ENCODE data around the gene BEGAIN.
A peak's percentile ranks its signal among the peaks of the same experiment; 100 is the strongest.

The BEGAIN gene

DNA sequence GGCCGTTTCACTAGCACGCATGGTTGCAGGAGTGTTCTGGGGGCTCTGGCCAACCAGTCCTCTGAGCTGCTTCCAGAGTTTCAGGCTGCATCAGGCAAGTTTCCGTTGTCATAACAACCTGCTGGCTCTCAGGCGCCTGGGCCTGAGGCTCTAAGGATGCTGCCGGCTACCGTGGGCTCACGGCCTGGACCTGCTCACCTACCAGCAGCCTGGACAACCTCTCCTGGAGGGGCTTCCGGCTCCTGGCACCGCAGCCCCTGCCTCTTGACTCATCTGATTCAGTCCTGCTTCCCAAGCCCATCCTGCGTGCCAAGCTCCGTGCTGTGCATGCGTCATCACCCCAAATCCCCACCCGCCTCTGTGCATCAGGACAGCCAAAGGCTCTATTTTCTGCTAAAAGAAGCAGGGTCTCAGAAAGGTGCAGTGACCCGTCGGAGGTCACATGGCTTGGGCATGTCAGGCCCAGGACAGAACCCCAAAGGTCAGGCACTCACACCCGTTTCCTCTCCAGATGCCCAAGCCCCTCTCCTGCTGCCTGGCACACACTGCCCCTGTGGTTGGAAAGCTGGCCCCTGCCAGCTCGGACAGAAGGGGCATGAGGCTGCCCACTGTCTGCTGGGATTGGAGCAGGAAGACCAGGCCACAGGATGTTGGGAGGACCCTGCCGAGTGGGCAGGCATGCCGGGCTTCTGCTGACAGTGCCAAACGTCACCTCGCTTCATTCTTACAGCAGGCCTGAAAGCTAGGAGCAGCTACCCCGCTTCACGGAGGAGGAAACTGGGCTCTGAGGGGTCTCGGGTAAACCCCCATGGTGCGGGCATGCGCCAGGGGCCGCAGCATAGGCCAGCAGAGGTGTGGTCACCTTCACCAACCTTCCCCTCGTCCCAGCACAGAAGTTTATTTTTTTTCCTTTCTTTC is 5.7 kb downstream of the BEGAIN start:
- peak; percentile 5 for DNase-seq

DNA sequence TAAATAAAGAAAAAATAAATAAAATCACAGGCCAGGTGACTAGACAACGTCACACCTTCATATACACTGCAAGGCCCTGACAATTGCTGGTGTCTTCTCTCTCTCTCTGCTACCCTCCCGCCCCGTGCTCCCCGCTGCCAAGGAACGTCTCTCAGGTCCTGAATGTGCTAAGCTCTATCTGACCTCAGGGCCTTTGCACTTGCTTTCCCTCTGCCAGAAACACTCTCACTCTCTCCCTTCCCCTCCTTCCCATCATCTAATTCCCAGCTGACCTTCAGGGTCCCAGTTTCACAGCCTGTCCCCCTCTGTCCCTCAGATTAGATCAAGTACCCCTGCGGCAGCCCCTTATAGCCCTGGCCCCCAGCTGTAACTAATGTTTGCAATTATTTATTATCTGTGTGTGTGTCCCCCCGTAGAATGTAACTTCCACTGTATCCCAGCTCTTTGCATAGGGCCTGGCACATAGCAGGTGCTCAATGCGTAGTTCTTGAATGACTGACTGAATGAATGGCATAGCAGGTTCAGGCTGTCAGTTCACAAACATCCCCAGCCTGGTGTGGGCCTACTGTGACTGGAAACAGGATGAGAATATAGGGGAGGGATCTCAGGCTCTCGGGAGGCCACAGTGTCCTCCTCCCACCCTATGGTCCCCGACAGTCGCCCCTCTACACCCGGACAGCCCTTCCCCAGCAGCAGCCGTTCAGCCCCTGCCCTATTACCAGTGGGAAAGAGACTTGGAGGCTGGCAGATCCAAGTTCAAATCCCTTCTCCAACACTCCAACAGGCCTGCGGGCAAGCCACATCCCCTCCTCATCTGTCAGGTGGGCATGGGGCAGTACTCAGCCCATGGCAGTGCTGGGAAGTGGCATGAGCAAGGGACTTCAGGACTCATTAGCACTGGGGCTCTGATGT is 6.6 kb downstream of the BEGAIN start:
- peak; percentile 6 for DNase-seq

DNA sequence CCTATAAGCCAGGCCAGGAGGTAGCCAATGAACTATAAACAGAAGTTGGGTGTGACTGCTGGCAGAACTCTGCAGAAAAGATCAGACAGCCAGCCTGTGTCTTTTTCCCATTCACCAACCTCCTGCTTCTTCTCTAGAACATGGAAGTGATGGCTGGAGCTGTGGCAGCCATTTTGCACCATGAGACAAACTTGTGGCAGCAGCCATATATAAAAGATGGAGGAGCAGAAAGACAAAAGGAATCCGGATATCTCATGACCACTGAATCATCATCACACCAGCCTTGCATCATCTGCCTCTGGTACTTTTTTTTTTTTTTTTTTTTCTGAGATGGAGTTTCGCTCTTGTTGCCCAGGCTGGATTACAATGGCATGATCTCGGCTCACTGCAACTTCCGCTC is 8.7 kb downstream of the BEGAIN start:
- DNase-seq: no peak

DNA sequence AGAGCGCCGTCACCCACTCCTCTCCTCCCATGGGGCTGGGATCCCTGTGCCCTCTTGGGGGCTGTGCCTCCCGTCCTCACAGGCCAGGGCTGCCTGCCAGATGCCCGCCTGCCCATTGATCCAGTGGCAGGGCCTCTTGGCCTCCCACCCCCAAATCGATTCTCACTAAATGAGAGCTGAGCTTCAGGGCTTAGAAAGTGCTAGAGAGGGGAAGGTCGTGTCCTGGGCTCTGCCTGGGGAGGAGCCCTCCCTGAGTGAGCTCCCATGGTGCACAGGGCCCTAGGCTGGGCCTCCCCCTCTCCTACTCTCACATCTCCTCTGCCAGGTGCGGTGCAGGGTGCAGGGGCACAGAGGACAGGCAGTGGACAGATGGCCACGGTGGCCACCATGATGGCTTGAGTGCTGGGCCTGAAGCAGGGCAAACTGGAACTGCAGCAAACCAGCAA is 9.2 kb downstream of the BEGAIN start:
- peak; percentile 6 for DNase-seq

DNA sequence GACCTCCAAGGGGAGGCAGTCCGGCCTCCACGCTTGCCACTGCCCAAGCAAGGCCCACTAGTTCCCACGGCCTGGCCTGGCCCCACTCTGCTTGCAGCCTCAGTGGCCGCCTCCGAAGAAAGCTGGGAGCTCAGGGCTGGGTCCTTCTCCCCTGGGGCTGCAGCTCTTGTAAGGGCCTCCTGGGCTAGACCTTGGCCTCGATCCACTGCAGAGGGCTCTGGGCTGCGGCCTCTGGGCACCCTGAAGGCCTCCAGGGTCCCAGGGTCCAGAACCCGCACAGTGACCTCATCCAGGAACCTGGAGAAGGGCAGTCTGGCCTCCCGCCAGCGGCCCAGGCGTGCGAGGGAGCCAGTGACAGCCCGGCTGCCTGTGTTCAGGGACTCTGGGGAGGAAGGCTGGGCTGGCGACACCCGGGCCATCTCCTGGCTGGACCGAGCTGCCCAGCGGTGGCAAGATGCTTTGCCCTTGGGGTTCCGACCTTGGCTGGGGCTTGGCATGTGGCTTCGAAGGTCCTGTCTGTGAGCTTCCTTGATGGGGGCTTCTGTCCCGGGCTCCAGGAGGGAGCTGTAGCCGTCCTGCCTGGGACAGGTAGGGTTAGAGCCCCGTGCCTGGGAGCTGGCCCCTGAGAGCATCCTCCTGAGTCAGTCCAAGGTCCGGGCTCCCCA is 9.8 kb downstream of the BEGAIN start:
- no peak for DNase-seq

DNA sequence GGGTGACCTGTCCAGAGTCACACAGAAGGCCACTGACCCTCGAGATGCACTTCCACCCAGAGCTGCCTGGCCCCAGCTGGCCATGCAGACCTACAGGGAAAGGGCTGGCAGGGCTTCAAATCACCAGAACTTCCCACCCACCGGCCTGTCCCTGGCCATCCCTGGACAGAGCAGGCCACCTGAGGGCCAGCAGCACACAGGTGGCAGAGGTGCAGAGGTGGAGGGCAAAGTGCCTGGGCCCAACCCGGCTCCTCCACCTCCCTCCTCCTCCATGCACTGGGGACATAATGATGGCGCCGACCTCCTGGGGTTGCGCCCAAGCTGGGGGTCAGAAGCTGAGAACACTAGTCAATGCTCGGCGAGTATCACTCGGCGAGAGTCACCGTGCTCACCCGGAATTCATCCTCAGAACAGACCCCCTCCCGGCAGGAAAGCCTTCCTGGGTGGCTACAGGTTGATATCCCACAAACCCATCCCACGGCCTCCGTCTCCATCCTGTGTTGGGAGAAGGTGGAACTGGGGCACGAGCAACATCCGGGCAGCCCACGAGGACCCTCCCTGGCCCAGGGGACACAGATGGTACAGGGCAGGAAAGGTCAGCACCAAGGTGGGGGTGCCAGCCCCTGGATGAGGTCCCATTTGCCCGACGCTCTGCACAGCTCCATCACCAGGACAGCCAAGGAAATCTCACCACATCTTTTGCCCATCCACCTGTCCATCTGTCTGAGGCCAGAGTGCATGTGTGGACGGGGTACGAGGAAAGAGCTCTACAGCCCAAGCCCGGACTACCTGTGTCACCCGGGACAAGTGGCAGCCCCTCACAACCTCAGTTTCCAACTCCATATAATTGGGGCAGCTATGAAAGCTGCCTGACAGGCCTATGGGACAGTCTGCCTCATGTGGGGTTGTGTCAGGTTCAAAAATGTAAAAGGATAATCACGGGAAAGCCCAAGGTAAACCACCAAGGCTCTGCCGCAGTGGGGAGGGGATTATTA is 10.8 kb downstream of the BEGAIN start:
- DNase-seq: no peak

DNA sequence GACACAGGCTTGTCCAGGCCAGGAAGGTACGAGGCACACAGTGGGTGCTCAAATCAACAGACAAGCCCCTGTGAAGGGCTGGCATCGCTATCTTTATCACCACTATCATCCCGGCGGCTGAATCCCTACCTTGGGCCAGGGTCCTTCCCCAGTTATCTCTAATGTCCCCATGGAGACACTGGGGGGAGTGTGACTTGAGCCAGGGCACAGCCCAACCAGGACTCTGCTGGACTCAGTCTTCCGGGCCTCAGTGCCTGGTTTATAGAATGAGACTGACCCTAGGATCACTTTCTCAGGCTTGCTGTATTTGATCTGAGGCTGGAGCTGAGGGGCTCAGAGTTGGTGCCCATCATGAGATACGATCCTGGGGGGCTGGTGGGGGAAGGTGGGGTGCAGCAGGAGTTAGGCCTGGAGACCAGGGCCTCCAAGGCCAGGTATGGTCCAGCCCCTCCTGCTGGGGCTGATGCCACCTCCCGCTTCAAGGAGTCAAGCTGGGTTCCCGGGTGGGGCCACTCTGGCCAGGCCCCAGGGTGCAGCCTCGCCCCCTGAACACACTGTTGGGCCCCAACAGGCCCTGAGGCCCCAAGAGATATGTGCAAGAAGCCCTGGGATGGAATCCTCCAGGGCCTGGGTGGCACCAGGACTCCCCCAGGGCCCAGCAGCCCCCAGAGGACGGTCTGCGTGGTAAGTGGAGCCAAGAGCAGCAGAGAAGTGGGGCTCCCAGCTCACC is 11.8 kb downstream of the BEGAIN start:
- no peak for DNase-seq

DNA sequence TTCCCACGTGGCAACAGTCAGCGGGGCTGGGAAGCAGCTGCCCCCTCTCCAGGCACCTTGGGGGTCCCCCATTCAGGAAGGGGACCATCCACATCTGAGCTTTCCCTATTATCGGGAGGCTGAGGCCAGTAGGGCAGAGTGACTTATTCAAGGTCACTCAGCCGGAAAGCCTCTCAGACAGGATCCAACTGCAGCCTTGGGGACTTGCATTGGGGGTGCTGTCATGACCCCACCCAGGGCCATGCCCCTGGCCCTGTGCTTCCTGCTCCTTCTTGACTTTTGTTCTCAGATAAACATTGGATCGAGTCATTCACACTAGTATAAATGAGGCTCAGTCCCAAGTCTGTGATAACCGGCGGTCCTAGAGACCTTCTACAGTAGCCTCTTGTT is 12.6 kb downstream of the BEGAIN start:
- no peak for DNase-seq

DNA sequence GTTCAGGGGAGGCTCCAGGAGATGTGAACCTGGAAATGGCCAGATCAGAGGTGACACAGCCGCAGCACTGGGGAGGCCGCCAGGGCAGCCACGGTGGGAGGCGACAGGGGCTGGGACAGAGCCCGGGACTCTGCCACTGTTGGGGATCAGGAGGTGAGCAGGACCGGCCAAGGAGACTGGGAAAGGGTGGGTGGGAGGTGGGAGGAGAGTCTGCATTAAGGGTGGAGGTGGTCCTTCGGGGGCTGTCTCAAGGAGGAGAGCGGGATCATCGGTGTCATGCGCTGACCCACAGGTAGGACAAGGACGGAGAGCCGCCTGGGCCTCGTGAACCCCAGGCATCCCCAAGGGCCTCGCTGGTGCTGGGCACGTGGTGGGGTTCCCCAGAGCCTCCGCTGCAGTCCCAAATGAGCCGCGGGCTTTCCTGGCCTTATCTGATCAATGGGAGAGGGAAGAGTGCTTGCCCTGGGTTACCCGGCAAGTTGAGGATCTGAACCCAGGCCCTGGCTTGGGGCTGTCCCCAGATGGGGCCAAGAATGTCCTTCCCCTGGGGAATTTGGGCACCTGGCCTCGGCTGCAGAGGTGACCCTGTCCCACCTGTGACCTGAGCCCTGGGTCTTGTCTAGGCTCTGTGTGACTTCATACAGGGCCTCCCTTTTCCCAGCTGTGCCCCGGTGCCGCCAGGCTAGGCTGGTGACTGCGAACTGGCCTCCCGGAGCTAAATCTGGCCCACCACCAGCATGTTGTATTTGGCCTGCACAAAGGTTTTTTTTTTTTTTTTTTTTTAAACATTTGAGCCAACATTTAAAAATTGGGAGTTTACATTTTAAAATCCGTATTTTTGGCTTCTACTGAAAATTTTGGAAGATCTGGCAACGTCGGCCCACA is 13.2 kb downstream of the BEGAIN start:
- DNase-seq: no peak

DNA sequence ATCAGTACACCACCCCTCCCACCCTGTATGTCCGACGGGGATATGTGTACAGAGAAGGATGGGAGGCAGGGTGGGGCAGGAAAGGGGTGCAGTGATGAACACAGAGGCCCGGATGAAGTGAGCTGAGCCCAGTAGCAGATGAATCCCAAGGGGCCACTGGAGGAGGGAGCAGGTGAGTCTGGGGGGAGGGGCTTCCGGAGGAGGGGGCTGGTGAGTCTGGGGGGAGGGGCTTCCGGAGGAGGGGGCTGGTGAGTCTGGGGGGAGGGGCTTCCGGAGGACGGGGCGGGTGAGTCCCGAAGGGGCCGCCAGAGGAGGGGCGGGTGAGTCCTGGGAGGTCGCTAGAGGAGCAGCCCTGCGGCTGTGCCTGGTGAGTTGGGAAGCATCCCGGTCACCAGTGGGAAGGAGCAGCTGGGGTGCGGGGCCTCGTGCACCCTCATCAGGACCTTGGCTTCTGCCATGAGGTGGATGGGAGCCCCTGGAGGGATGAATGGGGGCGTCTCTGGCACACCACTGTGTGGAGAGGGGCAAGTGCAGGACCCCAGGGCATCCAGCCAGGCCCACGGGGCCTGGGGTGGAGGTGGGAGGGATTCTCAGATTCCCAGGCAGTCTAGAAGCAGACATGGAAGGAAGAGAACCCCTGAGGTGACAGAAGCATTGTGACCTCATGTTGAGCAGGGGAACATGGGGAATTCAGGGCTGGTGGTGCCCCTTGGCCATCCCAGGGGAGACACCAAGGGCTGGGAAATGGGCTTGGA is 14.0 kb downstream of the BEGAIN start:
- DNase-seq: no peak

DNA sequence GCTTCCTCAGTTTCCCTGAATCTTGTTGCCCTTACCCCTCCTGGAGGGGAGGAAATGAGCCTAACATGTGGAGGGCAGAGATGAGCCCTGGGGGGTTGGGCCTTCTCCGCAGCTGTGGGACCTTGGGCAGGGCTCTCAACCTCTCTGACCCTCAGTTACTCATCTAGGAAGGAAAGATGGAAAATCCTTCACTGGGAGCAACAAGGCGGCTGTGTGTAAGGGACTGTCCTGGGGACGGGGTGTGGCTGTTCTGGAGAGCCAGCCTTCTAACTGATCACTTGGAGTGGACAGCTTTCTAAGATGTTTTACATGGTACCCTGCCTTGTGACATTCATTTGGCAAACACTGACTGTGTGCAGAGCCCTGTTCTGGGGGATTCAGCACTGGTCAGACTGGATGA is 14.7 kb downstream of the BEGAIN start:
- no peak for DNase-seq

DNA sequence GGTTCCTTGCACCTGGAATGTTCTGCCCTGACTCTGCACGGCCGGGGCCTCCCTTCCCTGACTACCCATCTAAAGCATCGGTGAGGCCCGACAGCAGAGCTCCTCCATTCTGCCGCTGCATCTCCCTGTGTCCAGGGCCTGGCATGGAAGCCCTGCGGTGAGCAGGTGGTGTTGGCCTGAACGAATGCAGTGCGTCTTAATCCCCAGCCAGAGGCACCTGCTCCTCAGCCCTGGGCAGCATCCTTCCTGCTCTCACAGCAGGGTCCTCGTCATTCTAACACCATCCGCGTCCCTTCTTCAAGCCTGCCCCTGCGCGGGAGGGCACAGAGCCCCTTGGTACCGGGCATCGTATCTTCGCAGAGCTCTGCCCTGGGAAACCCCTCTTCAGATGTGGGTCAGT is 15.4 kb downstream of the BEGAIN start:
- no peak for DNase-seq

DNA sequence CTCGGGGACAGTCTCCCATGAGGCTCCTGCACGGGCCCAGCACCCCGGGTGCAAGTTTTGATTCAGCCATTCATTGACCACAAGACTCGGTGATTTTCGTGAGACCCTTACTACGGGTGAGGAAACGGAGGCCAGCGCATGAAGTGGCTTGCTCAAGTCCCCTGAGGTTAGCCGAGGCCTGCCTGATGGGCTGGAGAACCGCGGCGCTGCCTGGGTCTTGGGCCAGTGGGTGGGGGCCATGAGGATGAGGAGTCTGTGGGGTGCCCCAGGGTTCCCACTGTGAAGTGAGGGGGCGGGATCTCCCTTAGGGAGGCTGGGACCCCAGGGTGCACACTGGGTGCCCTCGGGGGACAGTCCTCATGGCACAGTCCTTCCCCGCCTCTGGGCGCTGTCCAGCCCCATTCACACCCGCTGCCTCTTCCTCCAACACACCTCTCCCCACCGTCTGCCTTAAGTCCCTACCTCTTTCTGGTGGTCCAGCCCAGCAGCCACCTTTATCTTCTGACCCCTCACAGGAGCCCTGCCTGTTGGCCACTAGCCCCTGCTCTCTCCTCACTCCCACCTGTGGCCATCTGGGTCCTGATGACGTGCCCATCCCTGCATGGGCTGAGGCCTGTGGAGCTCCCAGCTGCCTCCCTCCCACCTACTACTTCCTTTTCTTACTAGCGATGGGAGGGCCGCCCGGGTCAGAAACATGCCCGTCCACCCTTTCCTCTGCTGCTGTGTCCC is 16.3 kb downstream of the BEGAIN start:
- DNase-seq: no peak

DNA sequence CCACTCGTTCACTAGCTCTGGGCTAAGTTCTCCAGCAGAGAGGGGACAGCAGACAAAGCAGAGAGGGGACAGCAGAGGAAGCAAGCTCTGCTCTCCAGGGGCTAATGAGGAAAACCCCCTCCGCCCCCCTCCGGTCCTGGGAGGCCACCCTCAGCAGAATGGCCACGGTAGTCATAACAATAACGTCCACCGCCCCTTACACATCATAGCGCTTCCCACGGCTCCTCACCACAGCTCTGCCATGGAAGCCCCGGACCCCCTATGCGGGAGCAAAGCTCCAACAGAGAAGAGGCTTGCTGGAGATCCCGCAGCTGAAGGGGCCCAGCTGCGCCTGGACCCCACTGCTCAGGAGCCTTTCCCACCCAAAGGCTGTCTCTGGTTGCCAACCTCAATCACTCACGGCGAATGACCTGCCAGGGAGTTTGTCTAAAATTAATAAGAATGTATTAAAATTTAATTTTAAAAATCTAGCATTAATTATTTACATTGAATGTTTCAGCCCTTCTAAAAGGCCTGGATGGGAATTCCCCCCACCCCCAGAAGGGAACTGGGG is 17.4 kb downstream of the BEGAIN start:
- DNase-seq: no peak

DNA sequence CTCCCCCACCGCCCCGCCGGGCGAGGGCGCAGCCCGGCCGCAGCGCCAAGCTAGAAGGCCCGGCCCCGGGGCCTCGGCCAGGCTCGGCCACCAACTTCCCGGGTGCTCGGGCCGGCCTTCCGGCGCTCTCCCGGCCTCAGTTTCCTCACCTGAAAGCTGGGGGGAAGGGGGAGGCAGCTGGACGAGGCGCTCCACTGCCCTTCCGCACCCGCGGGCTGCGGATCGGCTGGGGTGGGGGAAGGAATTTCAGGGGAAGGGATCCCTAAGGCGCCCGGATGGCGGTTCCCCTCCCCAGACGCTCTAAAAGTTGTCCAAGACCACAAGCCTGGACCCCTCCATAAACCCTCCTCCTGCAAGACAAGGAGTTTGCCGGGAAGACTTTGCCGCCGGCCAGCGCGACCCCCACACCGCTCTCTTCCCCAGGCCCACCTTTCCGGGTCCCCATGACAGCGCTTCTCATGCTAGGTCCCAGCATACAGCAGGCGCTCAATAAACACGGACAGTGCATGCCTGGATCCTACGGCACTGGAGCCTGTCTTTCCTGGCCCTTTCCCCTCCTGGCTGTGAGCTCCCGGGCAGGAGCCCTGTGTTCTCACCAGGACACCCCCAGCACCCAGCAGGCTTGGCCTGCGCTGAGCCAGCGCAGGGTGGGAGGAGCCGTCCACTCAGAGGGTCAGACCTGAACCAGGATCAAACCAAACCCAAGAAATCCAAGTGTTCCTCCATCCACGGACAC is 18.1 kb downstream of the BEGAIN start:
- no peak for DNase-seq

DNA sequence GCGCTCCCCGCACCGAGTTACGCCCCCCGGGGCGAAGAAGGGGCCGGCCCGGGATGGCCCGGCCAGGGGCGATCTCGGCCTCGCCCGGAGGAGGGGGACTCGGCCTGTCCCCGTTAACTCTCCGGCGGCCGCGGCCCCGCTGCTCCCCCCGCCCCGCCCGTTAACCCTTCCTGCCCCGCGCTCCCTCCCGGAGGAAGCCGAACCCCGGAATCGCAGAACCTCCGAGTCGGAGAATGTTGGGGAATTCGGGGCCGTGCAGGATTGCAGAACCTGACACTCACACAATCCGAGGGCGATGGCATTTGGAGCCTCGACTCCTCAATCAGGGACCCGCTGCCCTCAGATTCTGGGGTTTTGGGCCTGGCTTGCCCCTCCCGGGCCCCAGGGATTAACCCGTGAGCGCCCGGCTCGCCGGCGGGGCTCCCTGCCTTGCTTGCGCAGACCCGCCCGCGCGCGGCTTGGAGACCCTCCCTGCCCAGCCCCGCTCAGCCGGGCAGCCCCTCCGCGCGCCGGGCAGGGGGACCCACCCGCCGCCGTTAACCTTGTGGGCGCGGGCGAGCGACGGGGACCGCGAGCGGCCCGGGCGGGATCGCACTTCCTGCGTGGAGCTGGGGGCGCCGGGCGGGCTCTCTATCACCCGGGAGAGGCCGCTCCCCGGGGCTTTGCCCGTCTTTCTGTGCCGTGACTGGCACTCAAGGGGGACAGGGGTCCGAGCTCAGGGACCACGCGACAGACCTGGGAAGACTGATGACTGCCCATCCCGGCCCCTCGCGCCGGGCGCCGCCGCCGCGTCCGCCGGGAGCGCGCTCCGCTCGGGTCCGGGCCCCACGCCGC is 18.8 kb downstream of the BEGAIN start:
- no peak for DNase-seq

DNA sequence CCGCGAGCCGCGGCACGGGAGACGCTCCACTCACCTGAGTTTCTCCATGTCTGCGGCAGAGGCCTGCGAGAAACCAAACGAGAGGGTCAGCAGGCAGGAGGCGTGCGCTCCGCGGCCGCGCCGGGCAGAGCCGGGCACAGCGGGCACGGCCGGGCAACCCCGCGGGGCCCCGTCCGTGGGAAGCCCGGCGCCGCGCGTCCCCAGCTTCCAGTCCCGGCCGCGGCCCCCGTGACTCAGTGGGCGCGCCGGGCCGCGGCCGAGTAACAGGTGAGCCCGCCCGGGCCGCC is 19.4 kb downstream of the BEGAIN start:
- DNase-seq: no peak
